ENCODE measurements around the gene SERAC1.
A peak's percentile ranks its signal among the peaks of the same experiment; 100 is the strongest.

Gene SERAC1

GRCh38 chr6:158073776-158074175 is 94.3 kb downstream of the SERAC1 start:
- DNase-seq, result no peak

GRCh38 chr6:158072083-158072721 is 95.9 kb downstream of the SERAC1 start:
- peak; percentile 67 for DNase-seq

- DNase-seq, result no peak
These were observed 96.7 kb downstream of the SERAC1 start for GRCh38 chr6:158071121-158072082.

- DNase-seq, result no peak
These were observed 97.5 kb downstream of the SERAC1 start for GRCh38 chr6:158070513-158070912.

- no peak for DNase-seq
These were observed 98.3 kb downstream of the SERAC1 start for GRCh38 chr6:158069800-158070195.

- DNase-seq, result no peak
These were observed 98.9 kb downstream of the SERAC1 start for GRCh38 chr6:158068893-158069799.

GRCh38 chr6:158068156-158068892 is 99.7 kb downstream of the SERAC1 start:
- no peak for DNase-seq

GRCh38 chr6:158067436-158068015 is 100.5 kb downstream of the SERAC1 start:
- DNase-seq, result no peak

GRCh38 chr6:158066136-158066781 is 101.8 kb downstream of the SERAC1 start:
- DNase-seq, result no peak

- DNase-seq, result no peak
These were observed 103.3 kb downstream of the SERAC1 start for GRCh38 chr6:158064725-158065251.

GRCh38 chr6:158063736-158064135 is 104.3 kb downstream of the SERAC1 start:
- no peak for DNase-seq

GRCh38 chr6:158061709-158062461 is 106.2 kb downstream of the SERAC1 start:
- DNase-seq, result no peak

GRCh38 chr6:158061361-158061708 is 106.7 kb downstream of the SERAC1 start:
- no peak for DNase-seq

GRCh38 chr6:158060455-158061360 is 107.4 kb downstream of the SERAC1 start:
- no peak for DNase-seq
